GM19035 (cell line): ENCODE measurements around the gene BAHCC1.

ENCODE experiments used
- ATAC-seq: cut with Tn5 transposase; IDR thresholded peaks from one replicate; pipeline ENCODE4 v1.9.1; 2021; ENCODE audit not compliant: unreplicated experiment

BAHCC1 gene

GRCh38 chr17:81473019-81473418, 77.8 kb downstream of the BAHCC1 start:
- no peak for ATAC-seq

GRCh38 chr17:81474958-81475357, 79.7 kb downstream of the BAHCC1 start:
- no peak for ATAC-seq

DNA sequence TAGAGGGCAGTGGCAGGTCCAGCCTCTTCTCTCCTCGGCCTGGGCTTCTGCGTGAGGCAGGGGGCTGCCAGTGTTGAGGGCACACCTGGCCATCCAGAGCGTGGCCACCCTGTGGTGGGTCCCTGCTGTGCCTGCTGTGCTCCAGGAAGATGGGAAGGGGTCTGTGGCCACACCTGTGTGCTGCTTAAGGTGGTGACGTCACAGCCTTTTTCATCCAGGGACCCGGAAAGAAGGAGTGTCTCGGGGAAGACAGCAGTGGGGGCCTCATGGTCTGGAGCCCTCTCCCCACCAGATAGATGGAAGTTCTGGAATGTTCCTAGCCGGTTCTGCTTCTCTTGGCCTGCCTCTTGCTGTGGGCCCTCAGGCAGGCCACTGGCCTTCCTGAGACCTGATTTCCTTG, 80.8 kb downstream of the BAHCC1 start:
- no peak for ATAC-seq

DNA sequence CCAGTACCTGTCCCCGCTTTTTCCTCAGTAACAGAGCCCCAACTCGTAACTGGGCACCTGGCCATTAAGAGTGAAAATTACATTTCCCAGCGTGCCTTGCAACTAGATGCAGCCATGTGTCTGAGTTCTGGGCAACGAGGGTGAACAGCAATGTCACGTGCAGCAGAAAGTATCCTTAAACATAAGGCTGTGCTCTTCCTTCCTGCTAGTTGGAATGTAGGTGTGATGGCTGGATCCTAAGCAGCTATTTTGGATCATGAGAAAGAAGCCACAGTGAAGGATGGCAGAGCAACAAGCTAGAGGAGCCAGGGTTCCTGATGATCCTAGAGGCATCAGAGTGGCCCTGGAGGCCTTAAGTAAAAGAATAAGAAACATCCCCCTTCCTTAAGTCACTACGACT, 81.4 kb downstream of the BAHCC1 start:
- ATAC-seq: no peak

GRCh38 chr17:81477173-81477572, 81.9 kb downstream of the BAHCC1 start:
- ATAC-seq: no peak

DNA sequence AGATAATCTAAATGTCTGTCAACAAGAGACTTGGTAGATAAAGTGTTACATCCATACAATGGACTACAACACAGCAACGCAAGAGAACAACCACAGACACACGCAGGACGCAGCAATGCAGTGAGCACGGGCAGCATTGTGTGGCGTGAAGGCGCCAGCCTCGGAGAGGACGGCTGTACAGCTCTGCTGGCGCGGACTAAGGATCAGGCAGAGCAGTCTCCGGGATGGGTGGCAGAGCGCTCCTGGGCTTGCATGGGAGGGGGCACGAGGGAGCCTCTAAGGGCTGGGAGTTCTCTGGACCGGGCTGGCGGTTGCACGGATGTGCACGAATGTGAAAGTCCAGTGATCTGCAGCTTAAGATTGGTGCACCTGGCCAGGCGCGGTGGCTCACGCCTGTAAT, 82.9 kb downstream of the BAHCC1 start:
- no peak for ATAC-seq

DNA sequence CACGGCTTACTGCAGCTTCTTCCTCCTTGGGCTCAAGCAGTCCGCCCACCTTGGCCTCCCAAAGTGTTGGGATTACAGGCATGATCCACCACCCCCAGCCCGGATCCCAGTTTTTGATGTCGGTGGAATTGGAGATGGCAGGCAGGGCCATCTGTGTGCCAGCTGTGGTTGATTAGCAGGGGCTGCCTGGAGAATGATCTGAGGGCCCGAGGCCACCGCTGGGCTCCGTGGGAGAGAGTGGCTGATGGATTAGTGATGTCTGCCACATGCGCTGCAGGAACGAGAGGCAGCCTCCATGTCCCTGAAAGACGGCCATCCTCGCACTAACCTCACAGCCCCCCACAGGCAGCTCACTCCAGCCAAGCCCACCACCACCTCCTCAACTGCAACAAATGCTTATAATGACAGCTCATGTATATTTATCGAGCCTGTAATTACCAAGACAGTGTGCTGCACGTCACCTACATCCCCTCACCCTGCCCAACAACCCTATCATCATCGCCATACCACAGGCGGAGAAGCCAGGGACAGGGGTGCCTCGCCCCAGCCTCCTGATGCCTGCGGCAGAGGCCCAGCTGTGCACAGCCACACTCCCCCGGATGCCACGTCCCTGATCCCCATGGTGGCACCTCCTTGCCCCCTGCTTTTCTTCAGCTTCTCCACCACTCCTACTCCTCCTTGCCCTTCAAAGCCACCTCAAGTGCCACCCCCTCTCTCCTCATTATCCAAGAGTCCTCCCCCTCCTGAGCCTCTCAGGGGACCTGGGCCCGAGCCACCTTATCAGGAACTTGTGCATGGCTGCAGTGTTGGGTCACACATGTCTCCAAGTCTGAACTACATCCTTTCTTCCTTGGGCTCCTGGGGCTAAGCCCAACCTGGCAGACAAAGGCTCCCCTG, 84.2 kb downstream of the BAHCC1 start:
- no peak for ATAC-seq

GRCh38 chr17:81480140-81481072, 85.1 kb downstream of the BAHCC1 start:
- no peak for ATAC-seq

- ATAC-seq: no peak
Measured at GRCh38 chr17:81481073-81481799, 86.0 kb downstream of the BAHCC1 start.

DNA sequence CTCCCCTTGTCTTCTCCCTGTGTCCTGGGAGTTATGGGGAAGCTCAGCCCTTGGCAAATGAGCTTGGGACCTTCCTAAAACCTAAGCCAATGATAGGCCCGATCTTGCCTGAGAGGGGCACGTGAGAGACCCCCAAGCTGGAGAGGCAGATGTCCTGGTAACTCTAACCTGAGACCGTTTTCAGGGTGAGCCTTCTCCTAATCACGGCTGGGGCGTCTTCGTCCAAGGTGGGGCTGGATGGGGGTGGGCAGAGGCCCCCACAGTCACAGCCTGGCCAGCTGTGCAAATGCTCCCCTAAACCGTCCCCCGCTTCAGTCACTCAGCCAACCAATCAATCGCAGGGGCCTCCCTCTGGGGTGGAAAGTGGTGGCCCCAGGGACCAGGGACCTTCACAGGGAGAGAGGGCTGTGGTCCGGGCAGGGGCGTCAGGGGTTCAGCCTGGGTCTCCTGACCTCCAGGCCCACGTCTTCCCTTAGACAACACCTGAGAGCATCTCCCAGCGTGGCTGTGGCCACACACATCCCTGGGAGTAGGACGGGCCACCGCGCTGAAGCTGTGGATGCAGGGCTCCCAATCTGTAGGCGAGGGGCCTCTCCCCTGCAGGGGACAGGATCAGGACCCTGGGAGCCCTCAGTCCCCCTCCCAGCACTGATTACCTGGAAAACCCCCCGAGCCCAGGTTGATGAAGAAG, 86.7 kb downstream of the BAHCC1 start:
- ATAC-seq: no peak

DNA sequence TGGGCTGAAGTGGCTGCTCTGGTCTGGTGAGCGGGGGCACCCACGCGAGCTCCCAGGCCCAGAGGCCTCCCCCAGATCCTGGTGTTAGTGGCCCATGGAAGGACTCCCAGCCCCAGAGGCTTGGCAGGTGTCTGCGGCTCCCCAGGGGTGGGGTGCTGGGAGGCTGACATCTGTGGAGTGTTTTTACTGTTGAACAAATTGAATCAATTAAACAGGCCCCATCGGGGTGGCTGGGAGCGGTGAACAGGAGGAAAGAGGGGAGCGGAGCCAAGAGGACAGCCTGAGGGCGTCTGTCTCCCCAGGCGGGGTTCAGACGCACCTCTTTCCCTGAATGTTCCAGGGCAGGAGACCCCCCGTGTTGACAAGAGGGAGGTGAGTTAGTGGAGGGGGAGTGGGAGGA, 87.4 kb downstream of the BAHCC1 start:
- ATAC-seq: no peak

GRCh38 chr17:81483085-81483861, 88.0 kb downstream of the BAHCC1 start:
- ATAC-seq: no peak

GRCh38 chr17:81483862-81484194, 88.6 kb downstream of the BAHCC1 start:
- no peak for ATAC-seq

DNA sequence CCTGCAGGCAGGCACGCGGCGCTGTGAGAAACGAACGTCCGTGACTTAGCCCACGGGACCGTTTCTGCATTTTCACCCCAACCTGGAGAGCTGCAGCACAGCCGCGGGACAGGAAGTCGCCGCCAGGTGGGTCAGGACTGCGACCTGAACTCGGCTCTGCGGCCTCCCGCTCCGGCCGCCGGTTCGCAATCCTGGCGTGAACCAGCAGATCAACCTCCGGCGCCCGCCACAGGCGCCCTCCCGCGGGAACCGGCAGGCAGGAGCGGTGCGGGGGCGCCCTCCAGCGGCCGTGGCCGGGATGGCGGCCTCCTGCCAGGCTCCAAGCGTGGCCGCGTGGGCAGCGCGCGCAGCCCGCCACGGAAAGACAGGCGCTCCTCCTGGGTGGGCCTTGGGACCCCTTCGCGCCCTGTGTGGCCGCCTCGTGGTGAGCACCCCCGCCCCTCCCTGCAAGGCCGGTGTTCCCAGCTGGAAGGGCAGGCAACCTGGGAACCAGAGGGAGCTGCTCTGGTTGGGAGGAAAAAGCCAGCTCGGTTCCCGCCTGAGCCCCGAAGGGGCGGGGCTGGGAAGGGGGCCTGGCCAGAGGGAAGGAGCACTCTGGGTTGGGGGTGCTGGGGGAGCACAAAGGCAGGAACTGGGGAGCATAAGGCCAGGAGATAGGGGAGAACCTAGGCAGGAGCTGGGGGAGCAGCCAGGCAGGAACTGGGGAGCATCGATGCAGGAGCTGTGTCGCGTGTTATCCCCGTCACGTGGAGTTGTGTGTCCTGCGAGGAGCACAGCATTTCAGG, 89.1 kb downstream of the BAHCC1 start:
- peak; percentile 59 for ATAC-seq

- no peak for ATAC-seq
Measured at GRCh38 chr17:81486199-81486810, 91.0 kb downstream of the BAHCC1 start.

DNA sequence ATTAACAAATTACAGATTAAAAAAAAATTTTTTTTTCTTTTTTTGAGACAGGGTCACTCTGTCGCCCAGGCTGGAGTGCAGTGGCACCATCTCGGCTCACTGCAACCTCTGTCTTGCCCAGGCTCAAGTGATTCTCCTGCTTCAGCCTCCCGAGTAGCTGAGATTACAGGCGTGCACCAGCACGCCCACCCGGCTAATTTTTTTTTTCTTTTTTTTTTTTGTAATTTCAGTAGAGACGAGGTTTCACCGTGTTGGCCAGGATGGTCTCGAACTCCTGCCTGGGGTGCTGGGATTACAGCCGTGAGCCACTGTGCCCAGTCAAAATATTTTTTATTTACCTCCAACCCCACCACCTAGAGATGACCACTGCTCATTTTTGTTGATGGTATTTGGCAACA, 91.8 kb downstream of the BAHCC1 start:
- no peak for ATAC-seq

DNA sequence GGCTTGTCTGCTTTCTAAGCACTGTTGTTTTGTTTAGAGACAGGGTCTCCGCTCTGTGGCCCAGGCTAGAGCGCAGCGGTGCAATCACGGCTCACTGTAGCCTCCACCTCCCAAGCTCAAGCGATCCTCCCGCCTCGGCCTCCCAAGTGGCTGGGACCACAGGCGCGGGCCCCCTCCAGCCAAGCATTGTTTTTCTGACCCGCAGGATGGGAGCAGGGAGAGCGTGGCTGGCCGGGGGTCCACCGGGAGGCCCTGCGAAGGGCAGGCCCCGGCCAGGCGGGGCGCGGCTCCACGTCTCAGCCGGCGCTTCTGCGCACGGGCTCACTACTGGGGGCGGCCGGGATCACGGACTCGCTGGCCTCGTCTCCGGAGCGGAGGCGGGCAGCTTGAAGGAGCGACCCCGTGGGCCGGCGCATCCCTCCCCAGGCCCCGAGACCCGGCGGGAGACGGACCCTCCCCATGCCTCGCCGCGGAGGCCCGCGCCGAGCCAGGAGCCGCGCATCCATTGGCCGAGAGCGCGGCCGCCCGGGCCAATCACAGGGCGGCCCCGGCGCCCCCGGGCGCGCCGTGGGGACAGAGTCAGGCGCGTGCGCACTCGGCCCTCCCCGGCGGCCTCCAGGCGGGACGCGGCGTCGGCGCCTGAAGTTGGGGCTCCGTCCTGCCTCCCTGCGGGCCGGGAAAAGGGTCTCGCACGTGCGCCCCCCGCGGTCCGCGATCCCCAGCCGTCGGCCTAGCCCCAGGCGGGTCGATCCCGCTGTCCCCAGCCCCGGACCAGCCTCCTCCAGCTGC, 92.4 kb downstream of the BAHCC1 start:
- no peak for ATAC-seq

DNA sequence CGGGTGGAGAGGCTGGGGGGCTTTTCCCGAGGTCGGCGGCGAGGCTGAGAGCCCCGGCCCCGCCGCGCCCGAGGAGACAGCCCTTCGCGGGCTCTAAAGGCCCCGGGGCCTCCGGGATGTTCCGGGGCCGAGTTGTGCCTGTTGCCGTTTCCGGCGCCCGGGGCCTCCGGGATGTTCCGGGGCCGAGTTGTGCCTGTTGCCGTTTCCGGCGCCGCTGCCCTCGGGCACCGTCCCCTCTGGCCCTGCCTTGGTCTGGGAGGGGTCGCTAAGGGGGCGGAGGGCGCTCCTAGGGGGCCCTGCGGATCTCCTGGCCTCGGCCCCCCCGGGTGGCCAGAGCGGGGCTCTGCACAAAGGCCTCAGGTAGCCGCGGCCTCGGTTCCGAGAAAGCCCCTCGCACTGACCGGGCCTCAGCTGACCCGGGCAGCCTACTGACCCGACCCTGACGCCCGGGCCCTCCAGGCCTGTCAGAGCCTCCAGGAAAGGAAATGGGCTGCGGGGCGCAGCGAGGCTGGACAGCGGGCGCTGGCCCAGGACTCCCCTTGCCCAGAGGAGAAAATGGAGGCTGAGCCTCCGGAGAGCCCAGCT, 93.1 kb downstream of the BAHCC1 start:
- no peak for ATAC-seq
